ENCODE data around the gene ARNT2.

ARNT2 gene

GRCh38 chr15:80411788-80412288 is 7.7 kb downstream of the ARNT2 start:
- DNase-seq = no peak

- no peak for DNase-seq
Measured at GRCh38 chr15:80414546-80415357, 10.6 kb downstream of the ARNT2 start.

GRCh38 chr15:80415358-80415670 is 11.1 kb downstream of the ARNT2 start:
- no peak for DNase-seq

GRCh38 chr15:80416702-80417101 is 12.5 kb downstream of the ARNT2 start:
- DNase-seq = no peak

GRCh38 chr15:80418892-80419537 is 14.8 kb downstream of the ARNT2 start:
- DNase-seq = peak; percentile 60

- no peak for DNase-seq
Measured at GRCh38 chr15:80419546-80419945, 15.4 kb downstream of the ARNT2 start.

- DNase-seq = no peak
Measured at GRCh38 chr15:80420658-80421057, 16.5 kb downstream of the ARNT2 start.

- DNase-seq = peak; percentile 39
Measured at GRCh38 chr15:80423215-80423614, 19.0 kb downstream of the ARNT2 start.

- no peak for DNase-seq
Measured at GRCh38 chr15:80424381-80424780, 20.2 kb downstream of the ARNT2 start.

- DNase-seq = no peak
Measured at GRCh38 chr15:80426316-80426715, 22.1 kb downstream of the ARNT2 start.

- no peak for DNase-seq
Measured at GRCh38 chr15:80429964-80430363, 25.8 kb downstream of the ARNT2 start.

- no peak for DNase-seq
Measured at GRCh38 chr15:80431635-80432344, 27.6 kb downstream of the ARNT2 start.

GRCh38 chr15:80432345-80432702 is 28.1 kb downstream of the ARNT2 start:
- DNase-seq = no peak

- DNase-seq = no peak
Measured at GRCh38 chr15:80433836-80434235, 29.7 kb downstream of the ARNT2 start.

- DNase-seq = no peak
Measured at GRCh38 chr15:80434926-80435720, 30.9 kb downstream of the ARNT2 start.

- no peak for DNase-seq
Measured at GRCh38 chr15:80436511-80437307, 32.5 kb downstream of the ARNT2 start.

- DNase-seq = peak; percentile 55
Measured at GRCh38 chr15:80437334-80437891, 33.2 kb downstream of the ARNT2 start.

- DNase-seq = no peak
Measured at GRCh38 chr15:80439140-80439539, 35.0 kb downstream of the ARNT2 start.

- DNase-seq = no peak
Measured at GRCh38 chr15:80440024-80440423, 35.8 kb downstream of the ARNT2 start.

- DNase-seq = no peak
Measured at GRCh38 chr15:80441041-80441440, 36.9 kb downstream of the ARNT2 start.

- no peak for DNase-seq
Measured at GRCh38 chr15:80441714-80442113, 37.5 kb downstream of the ARNT2 start.
